ENCODE measurements around the gene SSTR1. TPM values are rescaled to one million over a fixed set of nuclear protein-coding genes. Genes with fewer than 3 reads are reported as not detected.

The SSTR1 gene, protein sequence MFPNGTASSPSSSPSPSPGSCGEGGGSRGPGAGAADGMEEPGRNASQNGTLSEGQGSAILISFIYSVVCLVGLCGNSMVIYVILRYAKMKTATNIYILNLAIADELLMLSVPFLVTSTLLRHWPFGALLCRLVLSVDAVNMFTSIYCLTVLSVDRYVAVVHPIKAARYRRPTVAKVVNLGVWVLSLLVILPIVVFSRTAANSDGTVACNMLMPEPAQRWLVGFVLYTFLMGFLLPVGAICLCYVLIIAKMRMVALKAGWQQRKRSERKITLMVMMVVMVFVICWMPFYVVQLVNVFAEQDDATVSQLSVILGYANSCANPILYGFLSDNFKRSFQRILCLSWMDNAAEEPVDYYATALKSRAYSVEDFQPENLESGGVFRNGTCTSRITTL
- total RNA-seq: 1 to 10 TPM; 1.0 to 2.1 (median 1.4) TPM

GRCh38 chr14:38207736-38208617 lies at the start of gene SSTR1:
Gene SSTR1, plus strand, starts transcription at chr14:38207904. Its CDS starts 1,486 bp downstream, at chr14:38209390.
- WGBS, 2 donors: 1 to 3% methylated on average over 47 to 49 of the region's 49 CpGs
- Histone ChIP-seq H3K27ac (peak within 1 kb of the TSS in 2 of 4 donors; percentile 30 to 57), H3K4me3 (peak within 1 kb of the TSS; percentile 13 to 50 (median 24)), H3K9me3 (peaks cover 0 to 4% (median 0%) of the 10 kb centered on the region in 4 donors), H3K27me3 (peaks cover 0 to 43% of the 10 kb centered on the region in 2 donors), H3K36me3 (no peaks in the 10 kb centered on the region), H3K4me1 (peaks cover 0 to 44% (median 7%) of the 10 kb centered on the region in 4 donors)
- DNase-seq (ENCODE audit: low spot score in 2 of 2): no peak
- TF ChIP-seq POLR2A (IDR thresholded peaks at IDR 0.05) (no peak), EP300 (IDR thresholded peaks at IDR 0.05) (no peak)
- TF ChIP-seq, protein P1, sequence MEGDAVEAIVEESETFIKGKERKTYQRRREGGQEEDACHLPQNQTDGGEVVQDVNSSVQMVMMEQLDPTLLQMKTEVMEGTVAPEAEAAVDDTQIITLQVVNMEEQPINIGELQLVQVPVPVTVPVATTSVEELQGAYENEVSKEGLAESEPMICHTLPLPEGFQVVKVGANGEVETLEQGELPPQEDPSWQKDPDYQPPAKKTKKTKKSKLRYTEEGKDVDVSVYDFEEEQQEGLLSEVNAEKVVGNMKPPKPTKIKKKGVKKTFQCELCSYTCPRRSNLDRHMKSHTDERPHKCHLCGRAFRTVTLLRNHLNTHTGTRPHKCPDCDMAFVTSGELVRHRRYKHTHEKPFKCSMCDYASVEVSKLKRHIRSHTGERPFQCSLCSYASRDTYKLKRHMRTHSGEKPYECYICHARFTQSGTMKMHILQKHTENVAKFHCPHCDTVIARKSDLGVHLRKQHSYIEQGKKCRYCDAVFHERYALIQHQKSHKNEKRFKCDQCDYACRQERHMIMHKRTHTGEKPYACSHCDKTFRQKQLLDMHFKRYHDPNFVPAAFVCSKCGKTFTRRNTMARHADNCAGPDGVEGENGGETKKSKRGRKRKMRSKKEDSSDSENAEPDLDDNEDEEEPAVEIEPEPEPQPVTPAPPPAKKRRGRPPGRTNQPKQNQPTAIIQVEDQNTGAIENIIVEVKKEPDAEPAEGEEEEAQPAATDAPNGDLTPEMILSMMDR (IDR thresholded peaks at IDR 0.05): no peak

- H3K36me3 ChIP-seq: no peaks in the 10 kb centered on the region
- H3K4me3 ChIP-seq: no peak overlapping the region
- no peak for DNase-seq (ENCODE audit: low spot score in 2 of 2)
- H3K27ac ChIP-seq: no peak overlapping the region
- TF ChIP-seq POLR2A (IDR thresholded peaks at IDR 0.05) (no peak), EP300 (IDR thresholded peaks at IDR 0.05) (no peak)
- TF ChIP-seq, protein P1 (IDR thresholded peaks at IDR 0.05): no peak
- H3K4me1 ChIP-seq: no peaks in the 10 kb centered on the region
- H3K27me3 ChIP-seq: no peaks in the 10 kb centered on the region
- H3K9me3 ChIP-seq: no peaks in the 10 kb centered on the region
Observed at GRCh38 chr14:38158468-38158867, 49.2 kb upstream of the SSTR1 start.

- TF ChIP-seq, protein P1 (IDR thresholded peaks at IDR 0.05): no peak
- TF ChIP-seq POLR2A (IDR thresholded peaks at IDR 0.05): no peak
- TF ChIP-seq EP300 (IDR thresholded peaks at IDR 0.05): no peak
- 42% methylated on average over 2 of the region's 2 CpGs for WGBS, 2 donors
- Histone ChIP-seq H3K27me3 (no peaks in the 10 kb centered on the region), H3K27ac (no peak overlapping the region), H3K36me3 (no peaks in the 10 kb centered on the region), H3K9me3 (no peaks in the 10 kb centered on the region), H3K4me1 (no peaks in the 10 kb centered on the region), H3K4me3 (no peak overlapping the region)
- no peak for DNase-seq (ENCODE audit: low spot score in 2 of 2)
Observed at GRCh38 chr14:38168416-38168815, 39.3 kb upstream of the SSTR1 start.

DNA sequence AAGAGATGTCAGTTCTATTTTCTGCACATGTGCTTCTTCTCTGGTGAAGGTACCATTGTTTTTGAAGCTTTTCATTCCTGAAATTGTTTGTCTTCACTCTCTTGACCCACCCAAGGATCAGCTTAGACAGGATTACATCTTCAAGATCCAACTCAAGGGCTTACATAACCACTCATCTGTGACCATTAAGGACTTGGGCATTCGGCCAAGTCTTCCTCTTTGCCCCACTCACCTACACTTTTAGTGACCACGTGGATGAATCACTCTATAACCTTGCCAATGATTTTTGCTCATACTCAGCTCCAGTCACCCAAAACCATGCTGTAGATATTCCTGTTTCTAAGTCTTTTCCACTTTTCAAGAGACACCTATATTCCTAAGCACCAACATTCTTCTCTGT lies 36.5 kb upstream of the SSTR1 start:
- Histone ChIP-seq H3K4me1 (no peaks in the 10 kb centered on the region), H3K27ac (no peak overlapping the region), H3K36me3 (no peaks in the 10 kb centered on the region), H3K4me3 (no peak overlapping the region), H3K27me3 (no peaks in the 10 kb centered on the region), H3K9me3 (no peaks in the 10 kb centered on the region)
- no peak for DNase-seq (ENCODE audit: low spot score in 2 of 2)
- TF ChIP-seq POLR2A (IDR thresholded peaks at IDR 0.05) (no peak), EP300 (IDR thresholded peaks at IDR 0.05) (no peak)
- TF ChIP-seq, protein P1 (IDR thresholded peaks at IDR 0.05): no peak
- WGBS, 2 donors: 47 to 68% methylated on average over 2 of the region's 2 CpGs

DNA sequence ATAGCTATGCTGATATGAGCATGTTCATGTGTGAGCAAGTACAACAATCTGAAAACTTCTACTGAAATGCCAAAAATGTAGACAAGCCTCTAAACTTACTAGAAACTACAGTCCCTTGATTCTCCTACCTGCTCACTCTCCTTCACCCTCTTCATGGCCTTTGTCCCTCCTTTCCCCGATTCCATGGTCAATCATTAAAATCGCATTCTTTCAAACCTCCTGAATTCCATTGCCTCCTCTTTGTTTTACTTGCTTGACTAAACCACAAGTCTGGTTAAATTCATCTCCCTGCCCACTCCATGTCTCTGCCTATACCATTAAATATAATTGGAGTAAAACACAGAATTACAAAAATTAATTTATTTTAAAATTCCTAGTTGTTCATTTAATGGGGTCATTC lies 33.0 kb upstream of the SSTR1 start:
- no peak overlapping the region for H3K27ac ChIP-seq
- TF ChIP-seq EP300 (IDR thresholded peaks at IDR 0.05): no peak
- TF ChIP-seq, protein P1 (IDR thresholded peaks at IDR 0.05): no peak
- TF ChIP-seq POLR2A (IDR thresholded peaks at IDR 0.05): no peak
- H3K36me3 ChIP-seq: no peaks in the 10 kb centered on the region
- no peaks in the 10 kb centered on the region for H3K27me3 ChIP-seq
- no peaks in the 10 kb centered on the region for H3K4me1 ChIP-seq
- H3K4me3 ChIP-seq: no peak overlapping the region
- no peak for DNase-seq (ENCODE audit: low spot score in 2 of 2)
- H3K9me3 ChIP-seq: no peaks in the 10 kb centered on the region
- 61 to 87% methylated on average over 2 of the region's 2 CpGs for WGBS, 2 donors

Measured in tibial nerve (tissue), 4 donors.